ENCODE data around the gene CDC42SE2.

The CDC42SE2 gene

DNA sequence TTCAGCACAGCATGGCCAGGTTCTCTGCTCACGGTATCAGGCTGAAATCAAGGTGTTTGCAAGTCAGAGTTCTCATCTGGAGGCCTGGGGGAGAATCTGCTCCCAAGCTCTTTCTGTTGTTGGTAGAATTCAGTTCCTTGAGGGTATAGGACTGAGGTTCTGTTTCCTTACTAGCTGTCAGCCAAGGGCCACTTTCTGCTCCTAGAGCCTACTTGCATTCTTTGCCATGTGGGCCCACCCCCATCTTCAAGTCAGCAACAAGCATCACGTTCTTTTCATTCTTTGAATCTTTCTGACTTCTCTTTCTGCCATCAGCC is 7.4 kb upstream of the CDC42SE2 start:
- H3K14ac ChIP-seq (ENCODE audit: low read length): no peak overlapping the region
- H3K4ac ChIP-seq (ENCODE audit: low read length): no peak overlapping the region
- no peak overlapping the region for H3K4me2 ChIP-seq (ENCODE audit: insufficient read depth, low read length, poor library complexity, severe bottlenecking)
- no CpG with 5 or more reads among the region's 2 CpGs for WGBS, 2 donors (ENCODE audit: extremely low coverage in 2 of 2, insufficient read length in 2 of 2, insufficient replicate concordance in 1 of 2)
- H3K79me1 ChIP-seq (ENCODE audit: low read depth, low read length): no peaks in the 10 kb centered on the region
- H2AK5ac ChIP-seq (ENCODE audit: low read depth, low read length): no peak overlapping the region
- no peak for DNase-seq (ENCODE audit: low spot score)
- no peak overlapping the region for H2BK120ac ChIP-seq (ENCODE audit: low read depth, low read length)
- no peak overlapping the region for H4K8ac ChIP-seq (ENCODE audit: low read depth, low read length)
- H2BK12ac ChIP-seq (ENCODE audit: low read length): no peak overlapping the region
- H3K4me1 ChIP-seq (ENCODE audit: control insufficient read depth in 2 of 2, insufficient read depth in 1 of 2, low read depth in 1 of 2, low read length in 2 of 2): no peaks in the 10 kb centered on the region
- no peaks in the 10 kb centered on the region for H3K36me3 ChIP-seq (replicated peaks in 1 of 2; ENCODE audit: control insufficient read depth in 2 of 2, insufficient read depth in 2 of 2, low read length in 2 of 2)
- no peak overlapping the region for H2BK5ac ChIP-seq (ENCODE audit: low read length)
- H3K18ac ChIP-seq (ENCODE audit: low read length): no peak overlapping the region
- no peak overlapping the region for H3K27ac ChIP-seq (replicated peaks; ENCODE audit: low read length)
- no peaks in the 10 kb centered on the region for H3K27me3 ChIP-seq (ENCODE audit: control insufficient read depth in 3 of 3, insufficient read depth in 3 of 3, low read depth in 1 of 3, low read length in 3 of 3)
- H2AFZ ChIP-seq (ENCODE audit: low read length): no peak overlapping the region
- no peak overlapping the region for H4K91ac ChIP-seq (ENCODE audit: low read depth, low read length, poor library complexity)
- H2BK15ac ChIP-seq (ENCODE audit: low read length): no peak overlapping the region
- H3K23ac ChIP-seq (ENCODE audit: low read depth, low read length, poor library complexity): no peak overlapping the region
- no peaks in the 10 kb centered on the region for H3K9me3 ChIP-seq (replicated peaks in 1 of 2; ENCODE audit: control insufficient read depth in 2 of 2, insufficient read depth in 1 of 2, low read depth in 1 of 2, low read length in 2 of 2)
- no peak overlapping the region for H3K4me3 ChIP-seq (ENCODE audit: low read length in 2 of 2)
- no peak overlapping the region for H3K9ac ChIP-seq (ENCODE audit: low read depth, low read length, poor library complexity)

DNA sequence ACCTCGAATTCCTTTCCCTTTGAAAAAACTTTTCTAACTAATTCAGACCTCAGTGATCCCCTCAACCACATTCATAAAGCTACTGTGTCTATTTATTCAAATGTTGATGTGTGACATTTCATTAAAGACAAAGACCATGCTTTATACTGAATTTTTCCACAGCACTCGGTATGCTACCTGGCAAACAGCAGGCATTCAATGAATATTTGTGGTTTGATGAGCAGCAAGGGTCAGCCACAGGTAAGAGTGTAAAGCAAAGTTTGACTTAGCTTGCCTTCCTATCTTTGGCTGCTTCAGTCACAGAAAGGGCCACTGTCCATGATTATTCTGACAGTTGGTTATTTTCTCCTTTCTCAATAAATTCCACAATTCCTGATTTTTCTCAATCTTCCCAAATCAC is 5.1 kb upstream of the CDC42SE2 start:
- H3K9ac ChIP-seq (ENCODE audit: low read depth, low read length, poor library complexity): no peak overlapping the region

DNA sequence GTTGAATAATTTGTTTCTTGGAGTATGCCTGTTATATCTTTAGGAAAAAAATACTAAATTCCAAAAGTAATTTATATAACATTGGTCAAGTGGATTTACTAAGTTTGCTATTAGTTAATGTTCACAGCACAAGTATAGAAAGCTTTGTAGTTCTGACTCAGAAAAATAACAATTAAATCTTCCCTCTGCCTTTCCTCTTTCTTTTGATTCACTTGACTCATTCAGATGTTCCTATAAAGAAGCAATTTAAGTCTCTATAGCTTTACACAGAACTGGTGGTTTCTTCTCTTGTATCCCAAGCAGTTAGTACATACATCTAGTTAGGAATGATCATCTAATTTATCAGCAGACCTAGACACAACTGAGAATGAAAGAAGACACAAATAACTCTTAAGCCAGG is 4.5 kb upstream of the CDC42SE2 start:
- H2AK5ac ChIP-seq (ENCODE audit: low read depth, low read length): no peak overlapping the region
- no peak overlapping the region for H3K27ac ChIP-seq (replicated peaks; ENCODE audit: low read length)
- H4K91ac ChIP-seq (ENCODE audit: low read depth, low read length, poor library complexity): no peak overlapping the region
- no peak overlapping the region for H4K8ac ChIP-seq (ENCODE audit: low read depth, low read length)
- H3K9ac ChIP-seq (ENCODE audit: low read depth, low read length, poor library complexity): no peak overlapping the region
- no peak overlapping the region for H3K4me3 ChIP-seq (ENCODE audit: low read length in 2 of 2)
- no peaks in the 10 kb centered on the region for H3K36me3 ChIP-seq (replicated peaks in 1 of 2; ENCODE audit: control insufficient read depth in 2 of 2, insufficient read depth in 2 of 2, low read length in 2 of 2)
- no peak overlapping the region for H2BK12ac ChIP-seq (ENCODE audit: low read length)
- DNase-seq (ENCODE audit: low spot score): no peak
- H3K4ac ChIP-seq (ENCODE audit: low read length): no peak overlapping the region
- no peak overlapping the region for H3K14ac ChIP-seq (ENCODE audit: low read length)
- H2BK120ac ChIP-seq (ENCODE audit: low read depth, low read length): no peak overlapping the region
- H3K27me3 ChIP-seq (ENCODE audit: control insufficient read depth in 3 of 3, insufficient read depth in 3 of 3, low read depth in 1 of 3, low read length in 3 of 3): no peaks in the 10 kb centered on the region
- H3K79me1 ChIP-seq (ENCODE audit: low read depth, low read length): no peaks in the 10 kb centered on the region
- no peak overlapping the region for H2AFZ ChIP-seq (ENCODE audit: low read length)
- H3K4me1 ChIP-seq (ENCODE audit: control insufficient read depth in 2 of 2, insufficient read depth in 1 of 2, low read depth in 1 of 2, low read length in 2 of 2): peaks cover 0 to 2% of the 10 kb centered on the region in 2 donors
- H2BK5ac ChIP-seq (ENCODE audit: low read length): no peak overlapping the region
- no peaks in the 10 kb centered on the region for H3K9me3 ChIP-seq (replicated peaks in 1 of 2; ENCODE audit: control insufficient read depth in 2 of 2, insufficient read depth in 1 of 2, low read depth in 1 of 2, low read length in 2 of 2)
- H3K4me2 ChIP-seq (ENCODE audit: insufficient read depth, low read length, poor library complexity, severe bottlenecking): no peak overlapping the region
- no peak overlapping the region for H3K23ac ChIP-seq (ENCODE audit: low read depth, low read length, poor library complexity)
- no peak overlapping the region for H2BK15ac ChIP-seq (ENCODE audit: low read length)
- no peak overlapping the region for H3K18ac ChIP-seq (ENCODE audit: low read length)

More for the DNA sequence above, 5.1 kb upstream of the CDC42SE2 start:
- no peak overlapping the region for H3K27ac ChIP-seq (replicated peaks; ENCODE audit: low read length)
- no peak overlapping the region for H2BK120ac ChIP-seq (ENCODE audit: low read depth, low read length)
- no peak overlapping the region for H3K23ac ChIP-seq (ENCODE audit: low read depth, low read length, poor library complexity)
- H2AK5ac ChIP-seq (ENCODE audit: low read depth, low read length): no peak overlapping the region
- H4K8ac ChIP-seq (ENCODE audit: low read depth, low read length): no peak overlapping the region
- peaks cover 0 to 2% of the 10 kb centered on the region in 2 donors for H3K4me1 ChIP-seq (ENCODE audit: control insufficient read depth in 2 of 2, insufficient read depth in 1 of 2, low read depth in 1 of 2, low read length in 2 of 2)
- no peak overlapping the region for H3K18ac ChIP-seq (ENCODE audit: low read length)
- H3K4me3 ChIP-seq (ENCODE audit: low read length in 2 of 2): no peak overlapping the region
- H3K79me1 ChIP-seq (ENCODE audit: low read depth, low read length): no peaks in the 10 kb centered on the region
- H3K4ac ChIP-seq (ENCODE audit: low read length): no peak overlapping the region
- H4K91ac ChIP-seq (ENCODE audit: low read depth, low read length, poor library complexity): no peak overlapping the region
- no peaks in the 10 kb centered on the region for H3K36me3 ChIP-seq (replicated peaks in 1 of 2; ENCODE audit: control insufficient read depth in 2 of 2, insufficient read depth in 2 of 2, low read length in 2 of 2)
- H2BK12ac ChIP-seq (ENCODE audit: low read length): no peak overlapping the region
- no peak overlapping the region for H3K4me2 ChIP-seq (ENCODE audit: insufficient read depth, low read length, poor library complexity, severe bottlenecking)
- H2BK15ac ChIP-seq (ENCODE audit: low read length): no peak overlapping the region
- H2BK5ac ChIP-seq (ENCODE audit: low read length): no peak overlapping the region
- H3K9me3 ChIP-seq (replicated peaks in 1 of 2; ENCODE audit: control insufficient read depth in 2 of 2, insufficient read depth in 1 of 2, low read depth in 1 of 2, low read length in 2 of 2): no peaks in the 10 kb centered on the region
- no peak overlapping the region for H2AFZ ChIP-seq (ENCODE audit: low read length)
- no CpG with 5 or more reads among the region's 2 CpGs for WGBS, 2 donors (ENCODE audit: extremely low coverage in 2 of 2, insufficient read length in 2 of 2, insufficient replicate concordance in 1 of 2)
- H3K14ac ChIP-seq (ENCODE audit: low read length): no peak overlapping the region
- H3K27me3 ChIP-seq (ENCODE audit: control insufficient read depth in 3 of 3, insufficient read depth in 3 of 3, low read depth in 1 of 3, low read length in 3 of 3): no peaks in the 10 kb centered on the region
- no peak for DNase-seq (ENCODE audit: low spot score)

- Histone ChIP-seq H2BK120ac (ENCODE audit: low read depth, low read length) (no peak overlapping the region), H3K27me3 (ENCODE audit: control insufficient read depth in 3 of 3, insufficient read depth in 3 of 3, low read depth in 1 of 3, low read length in 3 of 3) (no peaks in the 10 kb centered on the region), H3K4me2 (ENCODE audit: insufficient read depth, low read length, poor library complexity, severe bottlenecking) (no peak overlapping the region), H3K4me1 (ENCODE audit: control insufficient read depth in 2 of 2, insufficient read depth in 1 of 2, low read depth in 1 of 2, low read length in 2 of 2) (peaks cover 0 to 2% of the 10 kb centered on the region in 2 donors), H3K4ac (ENCODE audit: low read length) (no peak overlapping the region), H2AK5ac (ENCODE audit: low read depth, low read length) (no peak overlapping the region), H3K14ac (ENCODE audit: low read length) (no peak overlapping the region), H2BK12ac (ENCODE audit: low read length) (no peak overlapping the region), H3K4me3 (ENCODE audit: low read length in 2 of 2) (no peak overlapping the region), H3K18ac (ENCODE audit: low read length) (no peak overlapping the region), H2BK15ac (ENCODE audit: low read length) (no peak overlapping the region), H3K9ac (ENCODE audit: low read depth, low read length, poor library complexity) (no peak overlapping the region), H4K8ac (ENCODE audit: low read depth, low read length) (no peak overlapping the region), H3K79me1 (ENCODE audit: low read depth, low read length) (no peaks in the 10 kb centered on the region), H3K27ac (replicated peaks; ENCODE audit: low read length) (no peak overlapping the region), H3K36me3 (replicated peaks in 1 of 2; ENCODE audit: control insufficient read depth in 2 of 2, insufficient read depth in 2 of 2, low read length in 2 of 2) (no peaks in the 10 kb centered on the region), H2BK5ac (ENCODE audit: low read length) (no peak overlapping the region), H2AFZ (ENCODE audit: low read length) (no peak overlapping the region), H3K9me3 (replicated peaks in 1 of 2; ENCODE audit: control insufficient read depth in 2 of 2, insufficient read depth in 1 of 2, low read depth in 1 of 2, low read length in 2 of 2) (no peaks in the 10 kb centered on the region), H3K23ac (ENCODE audit: low read depth, low read length, poor library complexity) (no peak overlapping the region), H4K91ac (ENCODE audit: low read depth, low read length, poor library complexity) (no peak overlapping the region)
- WGBS, 2 donors (ENCODE audit: extremely low coverage in 2 of 2, insufficient read length in 2 of 2, insufficient replicate concordance in 1 of 2): no CpG with 5 or more reads among the region's 1 CpG
- no peak for DNase-seq (ENCODE audit: low spot score)
These were observed 3.0 kb upstream of the CDC42SE2 start for GRCh38 chr5:131260895-131261294.
